ENCODE data around the gene HOXD10.

HOXD10 gene

GRCh38 chr2:176134035-176134434, 17.5 kb downstream of the HOXD10 start:
- Histone ChIP-seq H3K4me1 (ENCODE audit: control insufficient read depth, insufficient read depth, low read length) (peaks cover 6% of the 10 kb centered on the region), H3K9ac (ENCODE audit: low read length) (no peak overlapping the region), H3K36me3 (ENCODE audit: control insufficient read depth, insufficient read depth, low read length) (no peaks in the 10 kb centered on the region), H3K27me3 (ENCODE audit: control insufficient read depth, insufficient read depth, low read length) (peaks cover 4% of the 10 kb centered on the region), H3K4me3 (ENCODE audit: low read length) (no peak overlapping the region), H3K27ac (ENCODE audit: low read depth, low read length) (no peak overlapping the region)

GRCh38 chr2:176135035-176135440, 18.5 kb downstream of the HOXD10 start:
- no peak overlapping the region for H3K4me3 ChIP-seq (ENCODE audit: low read length)
- H3K27ac ChIP-seq (ENCODE audit: low read depth, low read length), result peak overlapping the region; percentile 86
- peaks cover 6% of the 10 kb centered on the region for H3K4me1 ChIP-seq (ENCODE audit: control insufficient read depth, insufficient read depth, low read length)
- no peak overlapping the region for H3K9ac ChIP-seq (ENCODE audit: low read length)
- peaks cover 4% of the 10 kb centered on the region for H3K27me3 ChIP-seq (ENCODE audit: control insufficient read depth, insufficient read depth, low read length)
- H3K36me3 ChIP-seq (ENCODE audit: control insufficient read depth, insufficient read depth, low read length), result no peaks in the 10 kb centered on the region

GRCh38 chr2:176136374-176137251, 20.0 kb downstream of the HOXD10 start:
- peak overlapping the region; percentile 78 for H3K9ac ChIP-seq (ENCODE audit: low read length)
- peaks cover 4% of the 10 kb centered on the region for H3K27me3 ChIP-seq (ENCODE audit: control insufficient read depth, insufficient read depth, low read length)
- H3K27ac ChIP-seq (ENCODE audit: low read depth, low read length), result peak overlapping the region; percentile 86
- H3K4me1 ChIP-seq (ENCODE audit: control insufficient read depth, insufficient read depth, low read length), result peaks cover 2% of the 10 kb centered on the region
- peak overlapping the region; percentile 76 for H3K4me3 ChIP-seq (ENCODE audit: low read length)
- H3K36me3 ChIP-seq (ENCODE audit: control insufficient read depth, insufficient read depth, low read length), result no peaks in the 10 kb centered on the region

GRCh38 chr2:176137252-176137580, 20.6 kb downstream of the HOXD10 start:
- peak overlapping the region; percentile 78 for H3K9ac ChIP-seq (ENCODE audit: low read length)
- peaks cover 4% of the 10 kb centered on the region for H3K27me3 ChIP-seq (ENCODE audit: control insufficient read depth, insufficient read depth, low read length)
- peak overlapping the region; percentile 86 for H3K27ac ChIP-seq (ENCODE audit: low read depth, low read length)
- no peaks in the 10 kb centered on the region for H3K36me3 ChIP-seq (ENCODE audit: control insufficient read depth, insufficient read depth, low read length)
- peaks cover 2% of the 10 kb centered on the region for H3K4me1 ChIP-seq (ENCODE audit: control insufficient read depth, insufficient read depth, low read length)
- H3K4me3 ChIP-seq (ENCODE audit: low read length), result peak overlapping the region; percentile 76

- Histone ChIP-seq H3K27me3 (ENCODE audit: control insufficient read depth, insufficient read depth, low read length) (peaks cover 4% of the 10 kb centered on the region), H3K4me1 (ENCODE audit: control insufficient read depth, insufficient read depth, low read length) (peaks cover 2% of the 10 kb centered on the region), H3K36me3 (ENCODE audit: control insufficient read depth, insufficient read depth, low read length) (no peaks in the 10 kb centered on the region), H3K9ac (ENCODE audit: low read length) (no peak overlapping the region), H3K27ac (ENCODE audit: low read depth, low read length) (no peak overlapping the region), H3K4me3 (ENCODE audit: low read length) (peak overlapping the region; percentile 0)
These were observed 21.3 kb downstream of the HOXD10 start for GRCh38 chr2:176137906-176138305.

GRCh38 chr2:176138526-176138922, 21.9 kb downstream of the HOXD10 start:
- Histone ChIP-seq H3K4me1 (ENCODE audit: control insufficient read depth, insufficient read depth, low read length) (no peaks in the 10 kb centered on the region), H3K9ac (ENCODE audit: low read length) (no peak overlapping the region), H3K36me3 (ENCODE audit: control insufficient read depth, insufficient read depth, low read length) (no peaks in the 10 kb centered on the region), H3K27ac (ENCODE audit: low read depth, low read length) (peak overlapping the region; percentile 26), H3K27me3 (ENCODE audit: control insufficient read depth, insufficient read depth, low read length) (peaks cover 4% of the 10 kb centered on the region), H3K4me3 (ENCODE audit: low read length) (no peak overlapping the region)

GRCh38 chr2:176138923-176139660, 22.5 kb downstream of the HOXD10 start:
- Histone ChIP-seq H3K4me3 (ENCODE audit: low read length) (no peak overlapping the region), H3K36me3 (ENCODE audit: control insufficient read depth, insufficient read depth, low read length) (no peaks in the 10 kb centered on the region), H3K4me1 (ENCODE audit: control insufficient read depth, insufficient read depth, low read length) (no peaks in the 10 kb centered on the region), H3K27ac (ENCODE audit: low read depth, low read length) (no peak overlapping the region), H3K27me3 (ENCODE audit: control insufficient read depth, insufficient read depth, low read length) (peaks cover 4% of the 10 kb centered on the region), H3K9ac (ENCODE audit: low read length) (no peak overlapping the region)

GRCh38 chr2:176139661-176140512, 23.3 kb downstream of the HOXD10 start:
- Histone ChIP-seq H3K9ac (ENCODE audit: low read length) (no peak overlapping the region), H3K27ac (ENCODE audit: low read depth, low read length) (no peak overlapping the region), H3K4me3 (ENCODE audit: low read length) (peak overlapping the region; percentile 83), H3K36me3 (ENCODE audit: control insufficient read depth, insufficient read depth, low read length) (no peaks in the 10 kb centered on the region), H3K4me1 (ENCODE audit: control insufficient read depth, insufficient read depth, low read length) (no peaks in the 10 kb centered on the region), H3K27me3 (ENCODE audit: control insufficient read depth, insufficient read depth, low read length) (peaks cover 4% of the 10 kb centered on the region)

GRCh38 chr2:176140513-176141317, 24.1 kb downstream of the HOXD10 start:
- peak overlapping the region; percentile 83 for H3K4me3 ChIP-seq (ENCODE audit: low read length)
- no peak overlapping the region for H3K9ac ChIP-seq (ENCODE audit: low read length)
- no peaks in the 10 kb centered on the region for H3K36me3 ChIP-seq (ENCODE audit: control insufficient read depth, insufficient read depth, low read length)
- peaks cover 4% of the 10 kb centered on the region for H3K27me3 ChIP-seq (ENCODE audit: control insufficient read depth, insufficient read depth, low read length)
- no peak overlapping the region for H3K27ac ChIP-seq (ENCODE audit: low read depth, low read length)
- H3K4me1 ChIP-seq (ENCODE audit: control insufficient read depth, insufficient read depth, low read length), result no peaks in the 10 kb centered on the region

- no peaks in the 10 kb centered on the region for H3K36me3 ChIP-seq (ENCODE audit: control insufficient read depth, insufficient read depth, low read length)
- no peak overlapping the region for H3K9ac ChIP-seq (ENCODE audit: low read length)
- H3K4me3 ChIP-seq (ENCODE audit: low read length), result no peak overlapping the region
- no peak overlapping the region for H3K27ac ChIP-seq (ENCODE audit: low read depth, low read length)
- H3K27me3 ChIP-seq (ENCODE audit: control insufficient read depth, insufficient read depth, low read length), result no peaks in the 10 kb centered on the region
- H3K4me1 ChIP-seq (ENCODE audit: control insufficient read depth, insufficient read depth, low read length), result no peaks in the 10 kb centered on the region
These were observed 25.7 kb downstream of the HOXD10 start for GRCh38 chr2:176142281-176142680.

GRCh38 chr2:176145085-176145969, 28.7 kb downstream of the HOXD10 start:
- Histone ChIP-seq H3K4me3 (ENCODE audit: low read length) (no peak overlapping the region), H3K4me1 (ENCODE audit: control insufficient read depth, insufficient read depth, low read length) (no peaks in the 10 kb centered on the region), H3K27ac (ENCODE audit: low read depth, low read length) (no peak overlapping the region), H3K9ac (ENCODE audit: low read length) (no peak overlapping the region), H3K36me3 (ENCODE audit: control insufficient read depth, insufficient read depth, low read length) (no peaks in the 10 kb centered on the region), H3K27me3 (ENCODE audit: control insufficient read depth, insufficient read depth, low read length) (no peaks in the 10 kb centered on the region)
